ENCODE data around the gene RUFY1.

DNA sequence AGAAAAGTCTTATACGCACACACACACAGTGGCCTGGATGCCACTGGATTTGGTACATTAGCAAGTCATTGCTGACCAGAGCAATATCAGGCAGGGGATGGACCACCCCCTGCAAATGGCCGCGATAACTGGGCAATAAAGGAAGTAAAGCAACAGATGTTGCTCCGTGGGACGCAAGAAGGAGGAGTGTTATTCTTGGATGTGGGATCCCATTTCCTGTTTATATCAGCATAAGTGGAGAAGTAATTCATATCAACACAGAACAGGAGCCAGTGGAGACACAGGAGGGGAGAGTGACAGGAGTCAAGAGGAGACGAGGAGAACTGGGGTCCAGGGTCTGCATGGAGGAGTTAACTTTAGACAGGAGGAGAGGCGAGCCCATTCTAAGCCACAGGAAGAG lies 18.4 kb downstream of the RUFY1 start:
- TF ChIP-seq, protein P1, sequence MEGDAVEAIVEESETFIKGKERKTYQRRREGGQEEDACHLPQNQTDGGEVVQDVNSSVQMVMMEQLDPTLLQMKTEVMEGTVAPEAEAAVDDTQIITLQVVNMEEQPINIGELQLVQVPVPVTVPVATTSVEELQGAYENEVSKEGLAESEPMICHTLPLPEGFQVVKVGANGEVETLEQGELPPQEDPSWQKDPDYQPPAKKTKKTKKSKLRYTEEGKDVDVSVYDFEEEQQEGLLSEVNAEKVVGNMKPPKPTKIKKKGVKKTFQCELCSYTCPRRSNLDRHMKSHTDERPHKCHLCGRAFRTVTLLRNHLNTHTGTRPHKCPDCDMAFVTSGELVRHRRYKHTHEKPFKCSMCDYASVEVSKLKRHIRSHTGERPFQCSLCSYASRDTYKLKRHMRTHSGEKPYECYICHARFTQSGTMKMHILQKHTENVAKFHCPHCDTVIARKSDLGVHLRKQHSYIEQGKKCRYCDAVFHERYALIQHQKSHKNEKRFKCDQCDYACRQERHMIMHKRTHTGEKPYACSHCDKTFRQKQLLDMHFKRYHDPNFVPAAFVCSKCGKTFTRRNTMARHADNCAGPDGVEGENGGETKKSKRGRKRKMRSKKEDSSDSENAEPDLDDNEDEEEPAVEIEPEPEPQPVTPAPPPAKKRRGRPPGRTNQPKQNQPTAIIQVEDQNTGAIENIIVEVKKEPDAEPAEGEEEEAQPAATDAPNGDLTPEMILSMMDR (IDR thresholded peaks at IDR 0.05): no peak
- TF ChIP-seq POLR2A (IDR thresholded peaks at IDR 0.05): no peak
